GM12872 (cell line): Measurements from ENCODE around the gene SPATA6.

Experiments used
- TF ChIP-seq, protein P1 (sequence below): IDR thresholded peaks from 3 replicates; pipeline ENCODE4 v1.5.1; 2011; ENCODE audit warnings: low read depth, mild to moderate bottlenecking, low read length, moderate library complexity; ENCODE audit not compliant: insufficient read depth

The SPATA6 gene

GRCh38 chr1:48329486-48329885 lies 142.5 kb downstream of the SPATA6 start:
- TF ChIP-seq, protein P1, sequence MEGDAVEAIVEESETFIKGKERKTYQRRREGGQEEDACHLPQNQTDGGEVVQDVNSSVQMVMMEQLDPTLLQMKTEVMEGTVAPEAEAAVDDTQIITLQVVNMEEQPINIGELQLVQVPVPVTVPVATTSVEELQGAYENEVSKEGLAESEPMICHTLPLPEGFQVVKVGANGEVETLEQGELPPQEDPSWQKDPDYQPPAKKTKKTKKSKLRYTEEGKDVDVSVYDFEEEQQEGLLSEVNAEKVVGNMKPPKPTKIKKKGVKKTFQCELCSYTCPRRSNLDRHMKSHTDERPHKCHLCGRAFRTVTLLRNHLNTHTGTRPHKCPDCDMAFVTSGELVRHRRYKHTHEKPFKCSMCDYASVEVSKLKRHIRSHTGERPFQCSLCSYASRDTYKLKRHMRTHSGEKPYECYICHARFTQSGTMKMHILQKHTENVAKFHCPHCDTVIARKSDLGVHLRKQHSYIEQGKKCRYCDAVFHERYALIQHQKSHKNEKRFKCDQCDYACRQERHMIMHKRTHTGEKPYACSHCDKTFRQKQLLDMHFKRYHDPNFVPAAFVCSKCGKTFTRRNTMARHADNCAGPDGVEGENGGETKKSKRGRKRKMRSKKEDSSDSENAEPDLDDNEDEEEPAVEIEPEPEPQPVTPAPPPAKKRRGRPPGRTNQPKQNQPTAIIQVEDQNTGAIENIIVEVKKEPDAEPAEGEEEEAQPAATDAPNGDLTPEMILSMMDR, result no peak

DNA sequence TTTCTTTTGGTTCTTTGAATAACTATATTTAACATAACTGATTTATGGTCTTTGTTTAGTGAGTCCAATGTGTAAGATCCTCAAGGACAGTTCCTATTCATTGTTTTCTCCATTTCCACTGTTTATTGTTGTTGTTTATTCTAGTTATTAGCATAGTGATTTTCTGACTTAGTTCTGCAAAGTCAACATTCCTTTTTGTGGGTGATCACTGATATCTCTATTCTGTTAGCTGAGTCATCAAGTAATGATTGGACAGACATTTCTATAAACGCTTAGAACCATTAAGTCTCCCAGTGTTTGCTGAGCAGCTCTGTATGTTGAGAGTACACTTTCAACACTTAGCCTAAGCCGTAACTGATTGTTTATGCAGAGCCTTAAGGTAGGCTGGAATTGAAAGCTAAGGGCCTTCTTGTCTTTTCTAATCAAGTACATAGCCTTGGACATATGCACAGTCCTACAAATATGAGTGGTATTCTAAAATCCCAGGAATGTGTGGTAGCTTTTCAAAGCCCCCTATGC lies 162.4 kb downstream of the SPATA6 start:
- TF ChIP-seq, protein P1, result no peak

DNA sequence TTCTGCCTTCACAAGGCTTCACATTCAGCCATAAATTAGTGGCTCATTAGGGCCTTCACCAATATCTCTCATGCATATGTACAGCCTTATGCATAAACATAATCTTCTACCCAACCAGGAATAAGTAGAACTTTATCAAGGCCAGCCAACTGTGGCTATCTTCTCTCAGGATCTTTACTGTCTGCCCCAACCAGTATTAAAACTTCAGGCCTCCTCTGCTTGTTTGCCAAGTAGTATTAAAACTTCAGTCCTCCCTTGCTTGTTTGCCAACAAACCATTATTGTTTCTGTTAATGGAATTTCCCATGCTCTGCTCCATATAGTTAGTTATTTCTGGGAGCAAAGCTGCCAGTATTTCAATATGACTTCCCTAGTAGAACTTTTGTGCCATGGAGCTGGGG lies 169.4 kb downstream of the SPATA6 start:
- TF ChIP-seq, protein P1, result no peak

- TF ChIP-seq, protein P1, result no peak
Measured at GRCh38 chr1:48294656-48295055, 177.3 kb downstream of the SPATA6 start.

- TF ChIP-seq, protein P1, result no peak
Measured at GRCh38 chr1:48292706-48293105, 179.3 kb downstream of the SPATA6 start.

GRCh38 chr1:48291421-48291820 lies 180.6 kb downstream of the SPATA6 start:
- TF ChIP-seq, protein P1, result no peak

GRCh38 chr1:48285525-48285924 lies 186.5 kb downstream of the SPATA6 start:
- TF ChIP-seq, protein P1, result no peak
